Measurements from ENCODE around the gene CENPC.
"Not testable (repeated sequence)": the region's sequence is repeated elsewhere in the genome, so short reads cannot be mapped to it uniquely, and the experiment has no call there.

Gene CENPC

GRCh38 chr4:67550857-67551256, 5.6 kb upstream of the CENPC start:
- FAIRE-seq: no peak

- no peak for FAIRE-seq
Observed at GRCh38 chr4:67550451-67550850, 5.1 kb upstream of the CENPC start.

- FAIRE-seq: peak; percentile 60
Observed at GRCh38 chr4:67549123-67549522, 3.8 kb upstream of the CENPC start.

GRCh38 chr4:67546971-67547370, 1.7 kb upstream of the CENPC start:
- no peak for FAIRE-seq

GRCh38 chr4:67546004-67546356, 677 bp upstream of the CENPC start:
- no peak for FAIRE-seq

- no peak for FAIRE-seq
Observed at GRCh38 chr4:67542076-67542475, 3.2 kb downstream of the CENPC start.

GRCh38 chr4:67539830-67540229, 5.5 kb downstream of the CENPC start:
- FAIRE-seq: no peak

GRCh38 chr4:67535280-67535840, 9.9 kb downstream of the CENPC start:
- no peak for FAIRE-seq

GRCh38 chr4:67533112-67533511, 12.2 kb downstream of the CENPC start:
- FAIRE-seq: no peak

GRCh38 chr4:67532397-67532796, 12.9 kb downstream of the CENPC start:
- not testable (repeated sequence) for FAIRE-seq

GRCh38 chr4:67531379-67531962, 13.8 kb downstream of the CENPC start:
- FAIRE-seq: no peak

GRCh38 chr4:67524140-67524539, 21.2 kb downstream of the CENPC start:
- not testable (repeated sequence) for FAIRE-seq

- no peak for FAIRE-seq
Observed at GRCh38 chr4:67522851-67523671, 22.2 kb downstream of the CENPC start.

GRCh38 chr4:67522230-67522629, 23.1 kb downstream of the CENPC start:
- no peak for FAIRE-seq

- FAIRE-seq: no peak
Observed at GRCh38 chr4:67521506-67521905, 23.8 kb downstream of the CENPC start.

- FAIRE-seq: no peak
Observed at GRCh38 chr4:67520141-67520540, 25.2 kb downstream of the CENPC start.

GRCh38 chr4:67512501-67512900, 32.8 kb downstream of the CENPC start:
- FAIRE-seq: no peak

GRCh38 chr4:67500373-67500772, 44.9 kb downstream of the CENPC start:
- no peak for FAIRE-seq

- no peak for FAIRE-seq
Observed at GRCh38 chr4:67499799-67500198, 45.5 kb downstream of the CENPC start.

- no peak for FAIRE-seq
Observed at GRCh38 chr4:67483868-67484602, 61.3 kb downstream of the CENPC start.

GRCh38 chr4:67480810-67481209, 64.5 kb downstream of the CENPC start:
- no peak for FAIRE-seq

- no peak for FAIRE-seq
Observed at GRCh38 chr4:67475155-67475554, 70.1 kb downstream of the CENPC start.

- no peak for FAIRE-seq
Observed at GRCh38 chr4:67470871-67471270, 74.4 kb downstream of the CENPC start.

GRCh38 chr4:67468830-67469229, 76.5 kb downstream of the CENPC start:
- no peak for FAIRE-seq

Data from endometrium (tissue), 2 donors.